HG02884 (cell line): Measurements from ENCODE around the gene WDR35.

Experiments used
- ATAC-seq: cut with Tn5 transposase; IDR thresholded peaks from one replicate; pipeline ENCODE4 v1.9.1; 2021; ENCODE audit warnings: mild to moderate bottlenecking, moderate library complexity; ENCODE audit not compliant: unreplicated experiment

The WDR35 gene

GRCh38 chr2:19989667-19990415 lies at the start of gene WDR35:
Gene WDR35 (minus strand): TSS chr2:19990105. CDS start chr2:19990015, 90 bp downstream.
- peak; percentile 87 for ATAC-seq

- no peak for ATAC-seq
Observed at GRCh38 chr2:20037660-20038059, 47.8 kb upstream of the WDR35 start.

DNA sequence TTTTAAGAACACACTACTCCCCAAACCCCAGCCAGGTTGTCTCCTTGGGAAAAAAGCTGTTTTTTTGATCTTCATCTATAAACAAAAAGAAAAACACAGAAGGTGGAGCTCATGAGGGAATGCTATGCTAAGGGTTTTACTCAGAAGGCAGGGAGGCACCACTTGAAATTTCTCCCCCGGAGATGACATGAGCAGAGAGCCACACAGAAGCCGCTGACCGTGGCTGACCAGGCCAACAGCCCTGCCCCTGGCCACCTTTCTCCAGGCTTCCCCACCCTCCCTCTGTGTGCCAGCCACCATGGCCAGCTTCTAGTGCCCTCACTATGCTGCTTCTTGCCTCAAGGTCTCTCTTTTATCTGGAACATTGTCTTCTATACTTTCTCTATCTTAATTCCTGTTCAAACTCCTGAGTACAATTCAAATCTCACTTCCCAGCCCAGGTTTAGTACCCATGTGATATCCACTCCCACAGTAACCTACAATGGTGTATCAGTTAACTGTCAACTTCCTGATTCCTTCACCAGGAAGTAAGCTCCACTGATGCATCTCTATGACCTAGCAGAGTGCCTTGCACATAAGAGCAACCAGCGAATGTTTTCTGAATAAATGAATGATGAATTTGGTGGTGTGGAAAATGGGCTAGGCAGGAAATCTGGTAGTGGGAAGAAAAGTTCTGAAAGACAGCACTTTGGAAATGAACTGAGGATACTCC lies 46.2 kb upstream of the WDR35 start:
- ATAC-seq, result peak; percentile 68

DNA sequence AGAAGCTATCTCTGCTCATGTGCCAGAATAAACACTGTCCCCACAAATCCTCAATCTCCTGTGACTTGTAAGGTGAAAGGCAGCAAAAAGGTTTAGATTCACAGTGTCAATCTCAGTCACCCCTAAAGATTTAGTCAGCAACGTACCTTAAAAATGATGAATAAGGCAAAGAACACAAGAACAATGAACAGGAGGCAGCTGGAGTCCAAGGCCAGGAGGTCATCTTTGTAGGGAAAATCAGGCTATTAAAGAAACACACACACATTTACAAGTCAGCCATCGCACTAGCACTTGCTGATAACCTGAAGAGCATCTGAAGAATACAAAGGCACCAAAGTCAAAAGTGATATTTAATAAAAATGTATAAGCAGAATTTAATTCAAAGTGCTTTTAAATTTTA lies 44.9 kb upstream of the WDR35 start:
- no peak for ATAC-seq

- no peak for ATAC-seq
Observed at GRCh38 chr2:20034218-20034617, 44.3 kb upstream of the WDR35 start.

DNA sequence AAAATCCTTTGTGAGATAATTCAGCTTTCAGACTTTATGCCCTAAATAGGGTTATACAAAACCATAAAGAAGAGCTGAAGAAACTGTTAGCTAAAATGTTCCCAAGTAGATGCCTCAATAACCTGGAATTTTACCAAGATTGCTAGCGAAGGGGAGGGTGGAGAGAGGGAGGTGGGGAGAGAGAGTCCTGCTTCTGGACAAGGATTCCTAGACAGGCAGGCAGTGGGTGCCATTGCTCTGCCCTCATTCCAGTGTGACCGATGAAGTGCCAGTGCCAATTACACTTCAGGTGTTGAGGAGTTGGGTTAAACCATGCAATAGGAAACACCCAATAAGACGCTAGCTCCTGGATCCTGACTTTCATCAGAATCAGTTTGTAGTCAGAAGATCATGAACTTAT lies 43.4 kb upstream of the WDR35 start:
- ATAC-seq, result no peak

DNA sequence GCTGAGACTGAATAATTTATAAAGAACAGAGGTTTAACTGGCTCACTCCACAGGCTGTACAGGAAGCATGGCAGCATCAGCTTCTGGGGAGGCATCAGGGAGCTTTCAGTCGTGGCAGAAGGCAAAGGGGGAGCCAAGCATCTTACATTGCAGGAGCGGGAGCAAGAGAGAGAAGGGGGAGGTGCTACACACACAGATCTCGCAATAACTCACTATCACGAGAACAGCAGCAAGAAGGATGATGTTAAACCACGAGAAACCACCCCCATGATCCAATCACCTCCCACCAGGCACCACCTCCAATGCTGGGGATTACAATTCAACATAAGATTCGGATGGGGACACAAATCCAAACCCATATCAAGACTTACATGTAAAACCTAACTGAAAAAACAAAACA lies 40.3 kb upstream of the WDR35 start:
- ATAC-seq, result no peak

- ATAC-seq, result no peak
Observed at GRCh38 chr2:20027705-20028434, 38.0 kb upstream of the WDR35 start.

GRCh38 chr2:20027260-20027677 lies 37.4 kb upstream of the WDR35 start:
- no peak for ATAC-seq

- ATAC-seq, result no peak
Observed at GRCh38 chr2:20025065-20025786, 35.3 kb upstream of the WDR35 start.

GRCh38 chr2:20023688-20024087 lies 33.8 kb upstream of the WDR35 start:
- ATAC-seq, result no peak

DNA sequence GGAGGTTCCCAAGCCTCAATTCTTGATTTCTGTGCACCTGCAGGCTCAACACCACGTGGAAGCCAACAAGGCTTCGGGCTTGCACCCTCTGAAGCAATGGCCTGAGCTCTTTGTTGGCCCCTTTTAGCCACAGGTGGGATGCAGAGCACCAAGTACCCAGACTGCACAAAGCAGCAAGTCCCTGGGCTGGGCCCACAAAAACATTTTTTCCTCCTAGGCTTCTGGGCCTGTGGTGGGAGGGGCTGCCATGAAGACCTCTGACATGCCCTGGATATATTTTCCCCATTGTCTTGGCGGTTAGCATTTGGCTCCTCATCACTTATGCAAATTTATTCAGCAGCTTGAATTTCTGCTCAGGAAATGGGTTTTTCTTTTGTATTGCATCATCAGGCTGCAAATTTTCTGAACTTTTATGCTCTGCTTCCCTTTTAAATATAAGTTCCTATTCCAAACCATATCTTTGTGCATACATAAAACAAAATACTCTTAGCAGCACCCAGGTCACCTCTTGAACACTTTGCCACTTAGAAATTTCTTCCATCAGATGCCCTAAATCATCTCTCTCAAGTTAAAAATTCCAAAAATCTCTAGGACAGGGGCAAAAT lies 31.6 kb upstream of the WDR35 start:
- ATAC-seq, result no peak

DNA sequence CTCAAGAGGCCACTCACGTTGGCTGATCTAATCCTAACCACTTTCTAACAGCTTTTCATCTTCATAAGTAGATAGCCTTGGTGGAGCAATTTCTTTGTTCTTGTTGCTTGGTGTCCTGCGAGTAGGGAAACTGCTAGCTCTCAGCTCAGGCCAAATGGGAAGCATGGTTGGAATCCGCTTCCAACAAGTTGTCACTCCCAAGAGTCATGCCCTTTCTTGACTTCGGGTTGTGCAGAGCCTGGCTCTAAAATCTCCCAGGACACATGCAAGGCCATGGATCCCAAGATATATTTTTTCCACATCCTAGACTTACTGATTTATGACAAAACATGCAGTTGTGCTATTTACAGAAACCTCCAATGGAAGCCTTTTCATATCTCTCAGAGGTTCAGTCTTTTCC lies 29.8 kb upstream of the WDR35 start:
- ATAC-seq, result no peak

DNA sequence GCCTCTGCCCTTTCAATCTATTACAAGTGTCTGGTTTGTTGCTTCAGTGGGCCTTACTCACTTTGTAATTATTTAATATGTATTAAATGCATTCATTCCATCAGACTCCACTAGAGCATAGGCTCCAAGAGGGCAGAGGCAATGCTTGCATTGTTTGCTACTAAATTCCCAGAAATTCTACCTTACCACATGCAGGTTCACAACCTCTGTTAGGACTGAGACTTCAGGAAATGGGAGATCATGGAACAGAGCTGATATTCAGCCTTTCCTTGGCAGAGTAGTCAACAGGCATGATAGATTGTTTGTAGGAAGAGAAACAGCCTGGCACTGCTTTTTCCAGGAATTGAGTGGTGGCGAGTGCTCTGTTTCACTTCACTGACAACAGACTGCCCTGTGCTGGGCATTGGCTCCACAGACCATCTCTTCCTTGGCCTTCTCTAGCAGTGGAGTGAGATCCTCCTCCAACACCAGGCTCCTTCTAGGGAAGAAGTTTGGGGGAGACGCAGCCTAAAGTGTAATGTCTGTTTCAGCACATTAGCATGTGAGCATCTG lies 28.8 kb upstream of the WDR35 start:
- no peak for ATAC-seq

DNA sequence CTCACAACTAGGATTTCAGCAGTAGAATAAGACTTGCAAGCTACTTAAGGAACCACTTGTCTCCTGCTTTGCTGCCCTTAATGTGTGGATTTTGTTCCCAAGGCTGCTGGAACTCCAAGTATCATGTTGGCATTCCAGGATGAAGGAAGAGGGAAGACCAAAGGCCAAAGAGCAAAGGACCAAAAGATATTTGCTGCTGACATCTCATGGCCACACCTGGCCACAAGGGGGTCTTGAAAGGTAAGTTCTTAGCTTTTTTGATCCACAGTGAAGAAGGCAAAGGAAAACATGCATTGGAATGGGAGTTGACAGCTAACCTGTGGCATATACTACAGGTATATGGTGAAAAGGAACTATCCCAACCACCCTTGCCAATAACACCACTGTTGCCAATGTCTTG lies 26.4 kb upstream of the WDR35 start:
- no peak for ATAC-seq

DNA sequence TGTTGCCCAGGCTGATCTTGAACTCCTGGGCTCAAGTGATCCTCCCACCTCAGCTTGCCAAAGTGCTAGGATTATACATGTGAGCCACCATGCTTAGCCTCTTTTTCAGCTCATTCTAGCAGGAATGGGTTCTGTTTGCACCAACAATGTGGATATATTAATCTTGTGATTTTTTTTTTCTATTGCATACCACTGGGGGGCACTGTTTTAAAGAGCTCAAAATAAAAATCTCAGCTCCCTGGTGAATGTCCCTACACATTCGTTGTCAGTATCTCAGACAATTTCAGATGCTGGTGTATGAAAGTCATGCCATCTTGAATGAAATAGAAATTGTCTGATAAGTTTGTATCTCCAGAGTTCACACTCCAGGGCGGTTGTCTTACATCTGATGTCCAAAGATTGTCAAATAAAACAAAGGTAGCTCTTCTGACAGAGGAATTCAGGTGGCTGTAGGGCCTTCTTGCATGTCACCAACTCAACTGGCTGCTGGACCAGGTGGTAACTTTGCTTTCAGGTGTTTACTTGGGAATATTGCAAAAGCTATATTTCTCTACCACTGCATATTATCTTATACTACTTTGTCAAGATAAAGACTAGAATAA lies 25.7 kb upstream of the WDR35 start:
- ATAC-seq, result no peak

DNA sequence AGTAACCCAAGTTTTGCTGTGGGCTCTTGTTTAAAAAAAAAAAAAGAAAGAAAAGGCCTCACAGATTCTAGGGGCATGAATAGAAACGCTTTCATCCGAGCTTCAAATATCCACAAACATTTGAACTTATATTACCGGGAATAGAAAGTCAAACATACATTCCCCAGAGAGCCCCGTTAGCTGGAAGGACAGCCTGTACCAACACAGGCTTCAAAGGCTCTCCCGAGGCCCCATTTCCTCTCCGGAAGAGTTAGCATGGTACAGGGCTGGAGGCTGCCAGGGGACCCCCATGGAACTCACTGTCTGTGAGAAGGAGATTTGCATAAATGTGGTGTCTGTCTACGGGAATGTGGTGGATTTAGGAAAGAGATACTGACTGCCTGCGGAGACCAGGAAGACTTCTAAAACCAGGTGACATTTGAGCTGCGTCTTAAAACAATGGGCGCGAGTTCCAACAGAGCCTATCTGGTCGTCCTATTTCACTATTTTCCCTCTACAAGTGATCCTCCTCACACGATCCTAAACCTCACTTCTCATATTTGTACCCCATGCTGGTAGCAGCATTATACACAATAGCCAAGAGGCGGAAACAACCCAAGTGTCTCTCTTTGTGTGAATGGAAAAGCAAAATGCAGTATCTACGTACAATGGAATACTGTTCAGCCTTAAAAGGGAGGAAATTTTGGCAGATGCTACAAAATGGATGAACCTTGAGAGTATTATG lies 23.4 kb upstream of the WDR35 start:
- no peak for ATAC-seq

GRCh38 chr2:20012282-20013125 lies 22.6 kb upstream of the WDR35 start, which contains the start of gene MATN3:
Gene MATN3 (minus strand): TSS chr2:20012668. CDS start chr2:20012631, 37 bp downstream.
- ATAC-seq, result no peak

DNA sequence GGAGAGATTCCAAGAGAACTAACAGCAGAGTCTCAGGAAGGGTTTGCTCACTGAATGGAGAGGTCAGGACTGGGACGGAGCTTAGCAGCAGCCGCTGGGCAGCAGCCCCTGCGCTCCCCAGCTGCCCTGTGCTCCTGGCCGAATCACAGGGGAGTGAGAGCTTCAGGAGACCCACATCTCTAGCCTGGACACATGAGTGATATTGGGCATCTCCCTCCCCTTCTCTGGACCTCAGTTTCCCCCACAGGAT lies 22.1 kb upstream of the WDR35 start:
- ATAC-seq, result no peak
